HepG2 (cell line): Measurements from ENCODE around the gene ETF1. TPM values are rescaled to one million over a fixed set of nuclear protein-coding genes. Genes with fewer than 3 reads are reported as not detected.

Experiments
- ATF6 ChIP-seq: sonication (generic); formaldehyde crosslinking; conservative IDR thresholded peaks from 2 replicates; pipeline ENCODE4 v1.4.0; 2020; ENCODE audit warnings: missing genetic modification reagents
- ELF3 ChIP-seq: IDR thresholded peaks from 2 replicates; pipeline ENCODE4 v1.6.1; 2016; ENCODE audit warnings: missing genetic modification reagents, missing compliant biosample characterization
- ETS1 ChIP-seq: sonication (generic); formaldehyde crosslinking; IDR thresholded peaks from 2 replicates; pipeline ENCODE4 v1.4.0; 2020; ENCODE audit warnings: missing genetic modification reagents
- NFKB2 ChIP-seq: sonication (generic); formaldehyde crosslinking; IDR thresholded peaks from 2 replicates; pipeline ENCODE4 v1.4.0; 2020; ENCODE audit warnings: missing genetic modification reagents, borderline replicate concordance
- PTBP1 ChIP-seq: fragments of 200-400 bp; formaldehyde crosslinking; IDR thresholded peaks from 2 replicates; pipeline ENCODE4 v1.6.1; 2018; ENCODE audit warnings: low read length, low read depth; ENCODE audit not compliant: poor library complexity, severe bottlenecking
- ZFP41 ChIP-seq: sonication (generic); formaldehyde crosslinking; IDR thresholded peaks from 2 replicates; pipeline ENCODE4 v1.4.0; 2020; ENCODE audit warnings: mild to moderate bottlenecking, missing genetic modification reagents, borderline replicate concordance
- ZNF12 ChIP-seq: sonication (generic); formaldehyde crosslinking; IDR thresholded peaks from 2 replicates; pipeline ENCODE4 v1.5.0; 2020; ENCODE audit warnings: missing genetic modification reagents
- ZNF142 ChIP-seq: sonication (generic); formaldehyde crosslinking; IDR thresholded peaks from 2 replicates; pipeline ENCODE4 v1.4.0; 2020; ENCODE audit warnings: missing genetic modification reagents
- ZNF224 ChIP-seq: sonication (generic); formaldehyde crosslinking; IDR thresholded peaks from 2 replicates; pipeline ENCODE4 v1.5.0; 2020; ENCODE audit warnings: mild to moderate bottlenecking, missing genetic modification reagents
- ZNF329 ChIP-seq: sonication (generic); formaldehyde crosslinking; IDR thresholded peaks from 2 replicates; pipeline ENCODE4 v1.9.0; 2021; ENCODE audit warnings: low read depth, mild to moderate bottlenecking, missing genetic modification reagents
- ZNF34 ChIP-seq: sonication (generic); formaldehyde crosslinking; IDR thresholded peaks from 2 replicates; pipeline ENCODE4 v1.4.0; 2020; ENCODE audit warnings: mild to moderate bottlenecking, missing genetic modification reagents, borderline replicate concordance
- ZNF569 ChIP-seq: sonication (generic); formaldehyde crosslinking; IDR thresholded peaks from 2 replicates; pipeline ENCODE4 v1.5.0; 2020; ENCODE audit warnings: mild to moderate bottlenecking, missing genetic modification reagents, moderate library complexity, borderline replicate concordance
- ZNF614 ChIP-seq: IDR thresholded peaks from 2 replicates; pipeline ENCODE4 v1.6.1; 2018; ENCODE audit warnings: missing biosample characterization, missing genetic modification reagents, inconsistent platforms, borderline replicate concordance
- ZNF775 ChIP-seq: sonication (generic); formaldehyde crosslinking; IDR thresholded peaks from 2 replicates; pipeline ENCODE4 v1.4.0; 2020; ENCODE audit warnings: missing genetic modification reagents, mild to moderate bottlenecking, moderate library complexity, borderline replicate concordance
- ZNF800 ChIP-seq: sonication (generic); formaldehyde crosslinking; IDR thresholded peaks from 2 replicates; pipeline ENCODE4 v1.4.0; 2020; ENCODE audit warnings: missing genetic modification reagents
- ZNF816 ChIP-seq: sonication (generic); formaldehyde crosslinking; IDR thresholded peaks from 2 replicates; pipeline ENCODE4 v1.8.0; 2022; ENCODE audit warnings: missing genetic modification reagents, mild to moderate bottlenecking, borderline replicate concordance
- ZSCAN22 ChIP-seq: sonication (generic); formaldehyde crosslinking; IDR thresholded peaks from 2 replicates; pipeline ENCODE4 v1.4.0; 2020; ENCODE audit warnings: mild to moderate bottlenecking, missing genetic modification reagents
- polyA plus RNA-seq, 8 experiments: library from polyadenylated mRNA; depleted of rRNA in 3 of 8; stranded (reverse) in 7 of 8; unstranded in 1 of 8; fragments of >200 nt; fragmentation: Illumina TruSeq in 4 of 8; extraction: Trizol in 4 of 8; gene quantifications; 2 replicates each; pipeline versions ENCODE4 v1.2.1 to v1.2.3, GENCODE V29; 2011 to 2016; ENCODE audit warnings: low read depth in 4 of 8, missing spikeins in 1 of 8, mixed read lengths in 1 of 8; ENCODE audit not compliant: insufficient read depth in 1 of 8
- total RNA-seq, 5 experiments: library from RNA; depleted of rRNA; stranded (reverse); fragments of >200 nt; fragmentation: Illumina TruSeq; extraction: Trizol; gene quantifications; 2 replicates each; pipeline ENCODE4 v1.2.3, GENCODE V29; 2016; ENCODE audit warnings: low read depth in 1 of 5

The ETF1 gene
- total and polyA plus RNA-seq, 2 of the 13 experiments (the other 11 are each of a cell fraction or from before 2014, with no cell fraction given) = 52.1 to 184 TPM

GRCh38 chr5:138575194-138576015 is 32.4 kb upstream of the ETF1 start, which contains the start of gene HSPA9 (continued):
- TF ChIP-seq ZNF142 (peak; percentile 59; the same call in 1 of the 2 replicates), ZFP41 (CRISPR knock-in tag) (no peak), ELF3 (CRISPR knock-in tag) (peak; percentile 43; the same call in 1 of the 2 replicates), ZNF12 (CRISPR knock-in tag) (0 out of 2 replicates have a peak, but pooled peaks have one; percentile 25), ZNF614 (peak; percentile 58), ZNF816 (CRISPR knock-in tag) (0 out of 2 replicates have a peak, but pooled peaks have one; percentile 57), ZNF800 (CRISPR knock-in tag) (peak; percentile 86), ZNF775 (CRISPR knock-in tag) (peak; percentile 14; the same call in 1 of the 2 replicates), ZNF329 (CRISPR knock-in tag) (peak; percentile 47; the same call in 1 of the 2 replicates), ATF6 (CRISPR knock-in tag) (peak; percentile 83; the same call in 1 of the 2 replicates), ZSCAN22 (CRISPR knock-in tag) (no peak), ETS1 (CRISPR knock-in tag) (no peak), ZNF569 (CRISPR knock-in tag) (peak; percentile 68; the same call in 1 of the 2 replicates), ZNF34 (no peak), NFKB2 (CRISPR knock-in tag) (peak; percentile 95), ZNF224 (CRISPR knock-in tag) (0 out of 2 replicates have a peak, but pooled peaks have one; percentile 25), PTBP1 (no peak)
